Measurements from ENCODE around the gene ABCD1.
"Not testable (repeated sequence)": the region's sequence is repeated elsewhere in the genome, so short reads cannot be mapped to it uniquely, and the experiment has no call there.

The ABCD1 gene

DNA sequence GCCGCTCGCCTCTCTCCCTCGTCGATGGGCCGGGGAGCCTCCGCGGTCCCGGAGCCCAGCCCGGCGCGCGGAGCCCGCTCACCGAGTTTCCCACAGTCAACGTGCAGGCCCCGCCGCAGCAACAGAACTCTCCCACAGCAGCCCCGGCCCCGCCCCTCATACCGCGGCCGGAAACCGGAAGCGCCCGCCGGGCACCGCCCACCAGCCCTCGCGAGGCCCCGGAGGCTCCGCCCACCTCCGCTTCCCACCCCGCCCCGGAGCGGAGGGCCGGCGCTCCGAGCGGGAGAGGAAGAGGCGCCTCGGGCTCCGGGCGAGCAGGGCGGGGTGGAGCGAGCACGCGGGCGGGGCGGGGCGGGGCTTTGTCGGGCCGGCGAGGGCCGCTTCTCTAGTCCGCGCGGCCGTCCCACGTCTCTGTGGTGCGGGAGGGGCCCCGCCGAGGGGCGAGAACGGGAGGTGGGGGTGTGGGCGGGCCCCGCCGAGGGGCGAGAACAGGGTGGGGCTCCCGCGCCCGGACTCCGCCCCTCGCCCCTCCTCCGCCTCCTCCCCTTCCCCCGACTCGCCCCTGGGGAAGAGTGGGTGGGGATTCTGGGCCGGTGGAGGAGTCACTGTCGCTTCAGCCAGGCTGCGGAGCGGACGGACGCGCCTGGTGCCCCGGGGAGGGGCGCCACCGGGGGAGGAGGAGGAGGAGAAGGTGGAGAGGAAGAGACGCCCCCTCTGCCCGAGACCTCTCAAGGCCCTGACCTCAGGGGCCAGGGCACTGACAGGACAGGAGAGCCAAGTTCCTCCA lies at the start of gene ABCD1, which contains the start of gene BCAP31:
Gene ABCD1, plus strand, starts transcription at position 605 of the 787 bp plus-strand sequence. CDS start 411 bp downstream, outside the sequence.
Gene BCAP31, minus strand, starts transcription at position 136 of the 787 bp plus-strand sequence. CDS start 1,143 bp downstream, outside the sequence.
- DNase-seq (ENCODE audit: low read depth in 1 of 2, low spot score in 1 of 2) = peak; percentile 76 to 91
- in situ Hi-C loops (cut with HindIII; ENCODE audit: low pct_unique_long_range_greater_than_20kb, low sequenced_read_pairs) = no loop called here
- no peak for TF ChIP-seq JUND (IDR thresholded peaks at IDR 0.05; ENCODE audit: low read depth)

DNA sequence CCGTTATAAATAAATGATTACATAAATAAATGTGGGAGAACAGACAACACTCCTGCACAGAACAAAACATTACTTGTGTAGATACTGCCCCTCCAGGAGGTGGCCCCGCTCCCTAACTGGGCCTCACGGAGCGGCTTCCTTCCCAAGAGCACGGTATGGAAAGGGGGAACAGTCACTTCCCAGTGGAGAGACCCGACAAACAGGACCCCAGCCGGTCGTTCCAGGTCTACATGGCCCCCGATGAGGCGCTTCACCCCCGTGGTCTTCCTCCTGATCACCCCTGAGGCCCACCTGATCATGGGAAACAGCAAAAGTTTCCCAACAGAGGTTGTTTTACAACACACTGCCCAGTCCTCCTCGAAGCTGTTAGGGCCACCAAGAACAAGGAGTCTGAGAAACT lies 43.5 kb upstream of the ABCD1 start:
- in situ Hi-C loops (cut with HindIII; ENCODE audit: low pct_unique_long_range_greater_than_20kb, low sequenced_read_pairs) = no loop called here
- TF ChIP-seq JUND (IDR thresholded peaks at IDR 0.05; ENCODE audit: low read depth) = no peak
- no peak for DNase-seq (ENCODE audit: low read depth in 1 of 2, low spot score in 1 of 2)

DNA sequence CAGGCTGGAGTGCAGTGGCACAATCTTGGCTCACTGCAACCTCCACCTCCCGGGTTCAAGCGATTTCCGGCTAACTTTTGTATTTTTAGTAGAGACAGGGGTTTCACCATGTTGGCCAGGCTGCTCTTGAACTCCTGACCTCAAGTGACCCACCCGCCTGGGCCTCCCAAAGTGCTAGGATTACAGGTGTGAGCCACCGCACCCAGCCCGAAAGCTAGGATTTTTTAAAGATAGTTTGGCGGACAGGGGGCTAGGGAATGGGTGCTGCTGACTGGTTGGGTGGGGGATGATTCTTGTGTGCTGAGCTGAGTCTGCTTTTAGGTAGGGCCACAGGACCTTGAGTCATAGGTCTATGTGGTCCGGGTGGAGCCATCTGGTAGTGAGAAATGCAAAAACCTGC lies 41.2 kb upstream of the ABCD1 start:
- in situ Hi-C loops (cut with HindIII; ENCODE audit: low pct_unique_long_range_greater_than_20kb, low sequenced_read_pairs) = not testable (repeated sequence)

DNA sequence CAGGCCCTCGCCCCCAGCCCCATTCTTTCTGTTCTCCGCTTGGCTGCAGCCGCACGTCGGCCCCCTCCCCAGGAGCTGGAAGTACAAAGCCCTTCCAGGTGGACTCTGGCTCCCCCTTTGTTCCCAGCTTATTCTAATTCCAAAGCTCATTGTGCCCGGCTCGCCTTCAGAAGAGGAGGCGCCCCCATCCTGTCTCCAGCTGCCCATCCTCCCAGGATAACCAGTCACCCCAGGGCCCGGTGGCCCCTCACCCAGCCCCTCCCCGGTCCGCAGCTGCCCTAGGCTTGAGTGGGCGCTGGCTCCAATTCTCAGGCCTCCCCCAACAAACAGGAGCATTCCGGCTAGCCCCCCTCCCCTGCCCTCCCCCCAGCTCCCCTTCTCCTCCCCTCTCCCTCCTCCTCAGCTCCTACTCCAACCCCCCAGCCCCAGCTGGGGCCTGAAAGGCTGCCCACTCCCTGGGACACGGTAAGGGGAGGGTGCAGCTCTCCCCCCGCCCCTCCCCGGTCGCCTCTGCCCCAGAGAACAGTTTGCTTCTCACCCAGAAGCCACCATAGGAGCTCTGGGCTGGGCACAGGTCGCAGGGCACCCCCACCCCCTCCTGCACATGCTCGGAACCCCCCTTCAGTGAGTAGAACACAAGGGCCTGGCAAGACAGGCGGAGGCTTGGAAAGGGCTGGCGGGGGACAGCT lies 40.0 kb upstream of the ABCD1 start:
- no peak for DNase-seq (ENCODE audit: low read depth in 1 of 2, low spot score in 1 of 2)
- in situ Hi-C loops (cut with HindIII; ENCODE audit: low pct_unique_long_range_greater_than_20kb, low sequenced_read_pairs) = no loop called here
- TF ChIP-seq JUND (IDR thresholded peaks at IDR 0.05; ENCODE audit: low read depth) = no peak

More for the DNA sequence above, 41.2 kb upstream of the ABCD1 start:
- not testable (repeated sequence) for DNase-seq (ENCODE audit: low read depth in 1 of 2, low spot score in 1 of 2)

DNA sequence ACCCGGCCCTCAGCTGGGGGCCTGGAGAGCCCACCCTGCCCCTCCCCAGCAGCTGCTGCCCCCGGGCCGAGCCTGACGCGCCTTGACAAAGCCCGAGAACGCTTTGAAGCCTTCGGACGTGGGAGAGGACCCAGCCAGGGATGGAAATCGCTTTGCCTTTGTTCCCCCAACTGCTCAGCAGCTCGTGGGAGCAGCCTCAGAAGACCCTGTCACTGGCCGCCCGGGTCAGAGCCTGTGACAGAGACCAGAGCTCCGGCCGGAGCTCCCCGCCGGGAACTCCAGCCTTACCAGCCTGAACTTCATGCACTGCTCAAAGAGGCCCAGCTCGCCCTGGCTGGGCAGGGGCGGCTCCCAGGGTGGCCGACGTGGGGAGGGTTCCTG lies 39.5 kb upstream of the ABCD1 start:
- in situ Hi-C loops (cut with HindIII; ENCODE audit: low pct_unique_long_range_greater_than_20kb, low sequenced_read_pairs) = no loop called here
- DNase-seq (ENCODE audit: low read depth in 1 of 2, low spot score in 1 of 2) = no peak
- TF ChIP-seq JUND (IDR thresholded peaks at IDR 0.05; ENCODE audit: low read depth) = no peak

DNA sequence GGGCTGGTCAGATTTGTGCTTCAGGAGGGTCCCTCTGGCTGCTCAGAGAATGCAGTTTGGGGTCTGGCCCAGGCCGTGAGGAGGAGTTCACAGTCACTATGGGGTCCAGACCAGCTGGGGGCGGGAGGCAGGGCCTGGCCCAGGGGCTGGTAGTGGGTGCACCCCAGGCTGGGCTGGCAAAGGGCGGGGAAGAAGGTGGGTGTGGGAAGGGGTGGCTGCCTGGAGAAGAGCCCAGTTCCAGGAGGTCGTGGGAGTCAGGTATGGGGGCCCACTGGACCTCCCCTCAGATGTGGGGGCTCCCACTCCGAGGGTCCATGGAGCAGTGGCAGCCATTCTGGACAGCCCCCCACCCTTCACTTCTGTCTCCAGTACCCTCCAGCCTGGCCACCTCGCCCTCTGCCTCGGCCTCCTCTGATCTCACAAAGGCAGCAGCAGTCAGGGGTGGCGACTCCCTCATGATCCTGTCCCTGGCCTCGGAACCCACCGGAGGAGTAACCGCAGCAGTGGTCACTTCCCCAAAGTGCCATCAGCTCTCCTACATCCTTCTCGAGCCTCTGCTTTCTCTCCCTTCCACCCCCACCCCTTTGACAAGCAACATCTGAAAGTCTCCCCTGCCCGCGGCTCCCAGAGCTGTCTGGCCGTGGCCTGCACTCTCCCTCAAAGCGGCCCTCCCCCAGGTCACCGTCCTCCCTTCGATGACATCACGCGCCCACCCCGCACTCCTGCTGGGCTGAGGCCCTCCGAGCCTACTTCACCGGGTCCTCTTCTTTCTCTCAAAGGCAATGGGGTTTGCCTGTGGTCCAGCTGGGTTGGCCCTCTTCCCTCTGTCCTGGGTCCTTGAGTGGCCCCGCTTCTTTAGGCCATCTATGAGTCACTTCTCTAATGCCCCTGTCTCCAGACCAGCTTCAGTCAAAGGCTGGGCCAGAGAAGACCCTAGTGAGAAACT lies 38.6 kb upstream of the ABCD1 start:
- TF ChIP-seq JUND (IDR thresholded peaks at IDR 0.05; ENCODE audit: low read depth) = no peak

DNA sequence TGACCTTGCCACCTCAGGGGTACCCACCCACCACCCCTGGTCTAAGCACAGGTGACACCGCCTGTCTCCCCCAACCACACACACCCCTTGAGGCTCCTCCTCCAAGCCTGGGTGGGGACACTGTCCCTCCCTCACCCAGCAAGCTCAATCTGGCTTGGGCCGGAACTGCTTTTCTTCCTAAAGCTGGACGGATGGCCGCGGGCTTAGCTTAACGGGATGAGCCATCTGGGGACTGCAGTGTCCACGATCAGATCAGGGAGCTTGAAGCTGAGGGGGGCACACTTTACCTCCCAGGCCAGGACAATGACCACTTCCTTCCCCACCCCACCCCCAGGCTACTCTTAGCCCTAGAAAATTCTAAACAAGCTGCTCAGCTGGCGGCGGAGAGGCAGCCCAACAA lies 37.9 kb upstream of the ABCD1 start:
- in situ Hi-C loops (cut with HindIII; ENCODE audit: low pct_unique_long_range_greater_than_20kb, low sequenced_read_pairs) = no loop called here
- no peak for TF ChIP-seq JUND (IDR thresholded peaks at IDR 0.05; ENCODE audit: low read depth)

More for the DNA sequence above, 38.6 kb upstream of the ABCD1 start:
- in situ Hi-C loops (cut with HindIII; ENCODE audit: low pct_unique_long_range_greater_than_20kb, low sequenced_read_pairs) = no loop called here
- DNase-seq (ENCODE audit: low read depth in 1 of 2, low spot score in 1 of 2) = no peak

DNA sequence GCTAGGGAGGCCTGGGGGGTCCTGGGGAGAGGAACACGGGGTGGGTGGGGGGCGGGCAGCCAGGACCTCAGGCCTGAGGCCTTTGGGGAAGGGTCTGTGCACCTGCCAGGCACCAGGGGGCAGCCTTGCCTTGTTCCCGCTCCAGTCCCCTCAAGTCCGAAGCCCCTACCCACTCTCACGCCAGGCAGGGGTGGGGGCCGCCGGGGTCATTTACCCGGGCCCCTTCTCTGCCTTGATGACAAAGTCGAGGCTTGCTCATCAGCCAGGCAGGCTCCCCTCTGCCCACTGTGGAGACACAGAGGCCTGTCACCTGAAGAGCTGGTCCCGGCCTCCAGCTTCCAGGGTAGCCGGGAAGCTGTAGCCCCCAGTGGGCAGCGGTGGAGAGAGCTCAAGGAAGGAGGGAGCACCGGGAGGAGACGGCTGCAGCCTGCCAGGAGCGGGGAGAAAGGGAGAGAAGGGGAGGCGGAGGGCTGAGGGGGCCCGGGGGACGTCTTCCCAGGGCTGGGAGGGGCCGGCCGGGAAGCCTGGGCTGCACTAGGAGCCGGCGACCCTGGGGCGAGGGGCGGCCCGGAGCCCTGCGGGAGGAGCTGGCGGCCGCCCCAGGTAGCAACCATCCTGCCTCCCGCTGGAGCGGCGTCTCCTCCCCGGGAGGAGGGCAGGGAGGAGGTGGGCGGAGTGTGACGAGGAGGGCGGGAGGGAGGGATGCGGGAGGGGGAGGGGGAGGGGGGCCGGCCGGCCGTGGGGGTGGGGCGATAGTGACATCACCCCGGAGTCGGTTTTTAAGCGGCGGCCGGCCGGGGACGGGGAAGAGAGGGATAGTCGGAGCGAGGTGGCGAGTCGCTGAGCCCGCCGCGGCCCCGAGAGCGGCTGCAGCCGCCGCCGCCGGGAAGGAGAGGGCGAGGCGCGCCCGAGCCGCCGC lies 37.3 kb upstream of the ABCD1 start, which contains the start of gene SLC6A8:
Gene SLC6A8, plus strand, starts transcription at position 806 of the 919 bp plus-strand sequence. CDS start 649 bp downstream, outside the sequence.
- no peak for TF ChIP-seq JUND (IDR thresholded peaks at IDR 0.05; ENCODE audit: low read depth)
- in situ Hi-C loops (cut with HindIII; ENCODE audit: low pct_unique_long_range_greater_than_20kb, low sequenced_read_pairs) = no loop called here
- DNase-seq (ENCODE audit: low read depth in 1 of 2, low spot score in 1 of 2) = peak; percentile 49 to 73

More for the DNA sequence above, 37.9 kb upstream of the ABCD1 start:
- no peak for DNase-seq (ENCODE audit: low read depth in 1 of 2, low spot score in 1 of 2)

DNA sequence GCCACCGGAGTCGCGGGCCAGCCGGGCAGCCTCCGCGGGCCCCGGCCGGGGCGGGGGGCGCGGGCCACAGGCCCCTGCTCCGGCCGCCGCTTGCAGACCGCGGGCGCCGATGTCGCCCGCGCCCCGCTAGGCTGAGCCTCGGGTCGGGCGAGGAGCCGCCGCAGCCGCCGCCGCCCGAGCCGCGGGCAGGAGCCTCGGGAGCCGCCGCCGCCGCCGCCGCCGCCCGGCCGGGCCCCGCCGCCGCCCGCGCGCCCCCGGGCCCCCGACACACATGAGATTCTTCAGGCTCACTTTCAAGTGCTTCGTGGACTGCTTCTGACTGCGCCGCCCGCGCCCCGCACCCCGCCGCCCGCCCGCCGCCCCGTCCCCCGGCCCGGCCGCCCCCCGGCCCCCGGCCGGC lies 36.6 kb upstream of the ABCD1 start:
- no peak for TF ChIP-seq JUND (IDR thresholded peaks at IDR 0.05; ENCODE audit: low read depth)
- in situ Hi-C loops (cut with HindIII; ENCODE audit: low pct_unique_long_range_greater_than_20kb, low sequenced_read_pairs) = no loop called here
- DNase-seq (ENCODE audit: low read depth in 1 of 2, low spot score in 1 of 2) = no peak

DNA sequence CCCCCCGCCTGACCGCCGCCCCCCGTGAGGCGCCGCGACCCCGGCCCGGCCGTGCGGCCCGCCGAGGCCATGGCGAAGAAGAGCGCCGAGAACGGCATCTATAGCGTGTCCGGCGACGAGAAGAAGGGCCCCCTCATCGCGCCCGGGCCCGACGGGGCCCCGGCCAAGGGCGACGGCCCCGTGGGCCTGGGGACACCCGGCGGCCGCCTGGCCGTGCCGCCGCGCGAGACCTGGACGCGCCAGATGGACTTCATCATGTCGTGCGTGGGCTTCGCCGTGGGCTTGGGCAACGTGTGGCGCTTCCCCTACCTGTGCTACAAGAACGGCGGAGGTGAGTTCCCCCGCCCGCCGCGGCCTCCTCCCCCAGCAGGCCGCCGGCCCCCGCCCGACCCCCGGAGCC lies 36.1 kb upstream of the ABCD1 start:
- DNase-seq (ENCODE audit: low read depth in 1 of 2, low spot score in 1 of 2) = no peak
- in situ Hi-C loops (cut with HindIII; ENCODE audit: low pct_unique_long_range_greater_than_20kb, low sequenced_read_pairs) = no loop called here
- no peak for TF ChIP-seq JUND (IDR thresholded peaks at IDR 0.05; ENCODE audit: low read depth)

DNA sequence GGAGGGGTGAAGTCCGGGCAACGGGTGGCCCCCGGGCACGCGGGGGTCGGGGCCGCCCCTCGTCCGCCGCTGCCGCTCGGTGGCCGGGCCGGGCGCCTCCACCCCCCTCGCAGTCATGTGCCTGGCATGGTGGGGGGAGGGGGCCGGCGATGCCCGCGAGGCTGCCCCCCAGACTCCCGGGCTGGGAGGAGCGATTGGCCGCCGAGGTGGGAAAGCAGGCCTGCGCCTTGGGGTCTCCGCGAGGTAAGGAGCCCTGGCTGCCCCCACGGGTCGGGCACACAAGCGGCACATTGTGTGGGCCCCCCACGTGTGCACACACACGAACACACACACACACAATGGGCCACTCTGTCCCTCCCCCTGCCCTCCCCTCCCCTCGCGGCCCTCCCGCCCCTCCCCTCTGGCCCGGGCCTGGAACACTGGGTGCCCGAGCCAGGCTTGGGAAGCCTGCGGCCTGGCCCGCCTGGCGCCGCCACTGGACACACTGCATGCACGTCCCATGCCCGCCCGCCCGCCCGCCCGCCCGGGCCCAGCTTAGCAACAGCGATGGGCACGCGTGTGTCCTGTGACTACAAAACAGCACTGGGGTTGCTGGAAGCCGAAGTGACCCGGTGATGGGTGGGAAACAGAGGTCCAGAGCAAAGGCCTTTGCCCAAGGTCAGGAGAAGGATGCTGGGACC lies 35.6 kb upstream of the ABCD1 start:
- TF ChIP-seq JUND (IDR thresholded peaks at IDR 0.05; ENCODE audit: low read depth) = no peak
- in situ Hi-C loops (cut with HindIII; ENCODE audit: low pct_unique_long_range_greater_than_20kb, low sequenced_read_pairs) = no loop called here
- DNase-seq (ENCODE audit: low read depth in 1 of 2, low spot score in 1 of 2) = peak in 1 of 2 experiments; percentile 45

Measured in T47D (cell line).